Fibroblast of skin of right biceps (primary cell): ENCODE data around the gene ZCCHC10.
"Not testable (repeated sequence)": the region's sequence is repeated elsewhere in the genome, so short reads cannot be mapped to it uniquely, and the experiment has no call there.

Experiments used
- DNase-seq: peaks from one replicate; pipeline ENCODE4 v3.0.0-alpha.2; 2013

ZCCHC10 gene

DNA sequence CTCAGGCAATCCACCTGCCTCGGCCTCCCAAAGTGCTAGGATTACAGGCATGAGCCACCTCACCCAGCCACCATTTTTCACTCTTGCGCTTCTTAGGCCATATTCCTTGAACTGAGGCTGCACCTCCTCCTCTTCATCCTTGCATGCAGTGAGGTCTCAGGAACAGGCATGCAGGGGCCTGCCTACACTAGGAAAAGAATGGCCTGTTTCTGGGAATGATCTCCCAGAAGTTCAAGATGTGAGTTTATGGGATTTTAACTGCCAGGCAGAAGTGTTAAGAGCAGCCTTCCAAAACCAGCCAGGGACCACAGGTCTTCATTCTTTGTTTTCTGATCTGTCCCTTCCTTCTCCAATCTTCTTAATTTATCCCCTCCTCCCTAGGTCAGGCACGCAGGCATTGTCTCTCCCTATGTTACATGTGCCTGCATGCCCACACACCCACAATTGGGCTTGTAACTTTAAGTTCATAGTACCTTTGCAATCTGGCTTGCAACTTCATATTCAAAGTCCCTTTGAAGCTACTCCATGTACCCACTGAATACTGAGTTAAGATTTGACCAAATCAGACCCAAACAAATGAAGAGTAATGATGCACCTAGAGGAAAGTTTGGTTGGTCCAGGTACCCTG is 14.9 kb upstream of the ZCCHC10 start:
- no peak for DNase-seq

DNA sequence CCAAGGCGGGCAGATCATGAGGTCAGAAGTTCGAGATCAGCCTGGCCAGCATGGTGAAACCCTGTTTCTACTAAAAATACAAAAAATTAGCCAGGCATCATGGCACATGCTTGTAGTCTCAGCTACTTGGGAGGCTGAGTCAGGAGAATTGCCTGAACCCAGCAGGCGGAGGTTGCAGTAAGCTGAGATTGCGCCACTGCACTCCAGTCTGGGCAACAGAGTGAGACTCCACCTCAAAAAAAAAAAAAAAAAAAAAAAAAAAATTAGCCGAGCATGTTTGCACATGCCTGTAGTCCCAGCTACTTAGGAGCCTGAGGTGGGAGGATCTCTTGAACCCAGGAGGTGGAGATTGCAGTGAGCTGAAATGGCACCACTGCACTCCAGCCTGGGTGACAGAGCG is 10.3 kb upstream of the ZCCHC10 start:
- DNase-seq, result not testable (repeated sequence)

DNA sequence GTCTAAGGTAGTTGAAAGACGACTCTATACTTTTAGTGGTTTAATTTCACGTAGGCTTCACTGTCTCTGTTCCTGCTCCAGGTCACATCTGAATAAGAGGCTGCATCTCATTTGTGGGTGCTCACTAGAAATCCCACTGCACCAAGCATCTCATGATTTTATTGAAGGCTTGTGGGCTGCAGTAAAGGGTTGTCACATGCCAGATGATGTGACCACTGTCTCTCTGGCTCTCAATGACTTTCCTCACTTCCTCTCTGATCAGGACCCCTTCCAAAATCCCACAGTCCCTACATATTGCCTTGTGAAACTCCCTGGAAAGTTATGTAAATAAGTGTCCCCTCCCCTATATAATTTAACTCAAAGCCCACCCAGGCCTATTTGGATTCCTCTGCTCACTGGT is 8.9 kb upstream of the ZCCHC10 start:
- no peak for DNase-seq

DNA sequence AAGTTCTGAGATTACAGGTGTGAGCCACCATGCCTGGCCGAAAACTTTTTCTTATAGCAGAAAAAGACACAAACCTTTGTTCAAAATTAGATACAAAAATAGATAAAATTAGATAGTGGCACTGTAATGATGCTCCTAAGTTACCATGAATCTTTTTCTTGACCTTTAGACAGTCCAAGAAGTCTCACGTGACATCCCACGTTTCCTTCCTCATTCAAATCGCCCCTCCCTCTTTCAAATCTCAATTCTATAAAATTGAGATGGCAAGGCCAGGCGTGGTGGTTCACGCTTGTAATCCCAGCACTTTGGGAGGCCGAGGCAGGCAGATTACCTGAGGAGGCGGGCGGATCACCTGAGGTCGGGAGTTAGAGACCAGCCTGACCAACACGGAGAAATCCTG is 7.7 kb upstream of the ZCCHC10 start:
- DNase-seq, result no peak

DNA sequence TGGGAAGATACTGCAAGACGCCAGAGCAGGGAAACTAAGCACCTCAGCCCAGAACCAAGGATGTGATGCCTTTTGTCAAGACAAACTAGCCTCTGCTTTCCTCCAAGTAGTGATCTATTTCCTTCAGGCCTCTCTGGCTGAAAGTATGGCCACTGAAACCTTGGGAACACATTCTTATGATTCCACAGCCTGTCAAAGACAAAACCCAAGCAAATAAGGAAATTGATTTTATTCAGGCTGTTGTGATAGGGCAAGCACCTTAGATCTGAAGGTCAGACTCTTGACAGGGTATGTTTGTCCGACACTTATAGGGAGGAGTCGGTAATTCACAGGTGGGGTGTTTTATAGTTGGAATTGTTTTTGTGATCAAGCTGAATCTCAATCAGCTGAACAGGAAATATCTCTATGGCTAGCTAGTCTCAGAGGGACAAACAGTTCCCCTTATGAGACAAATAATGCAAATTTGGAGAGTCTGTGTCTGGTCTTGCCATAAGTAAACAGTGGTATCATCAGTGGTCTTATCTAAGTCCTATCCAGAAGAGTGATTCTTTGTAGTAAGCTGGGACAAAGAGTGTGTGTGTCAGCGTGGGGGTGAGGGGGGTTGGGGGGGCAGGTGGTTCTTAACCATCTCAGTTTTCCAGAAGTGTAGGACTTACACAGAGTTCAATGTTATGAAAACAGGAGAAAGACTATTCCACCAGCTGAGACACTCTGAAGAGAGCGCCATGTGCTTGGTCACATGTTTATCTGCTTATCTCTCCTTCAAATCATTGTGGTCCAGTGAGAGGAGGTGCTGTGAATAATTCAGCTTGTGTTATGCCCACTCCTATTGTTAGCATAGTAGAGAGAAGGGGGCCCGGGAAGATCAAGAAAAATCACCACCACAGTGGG is 6.7 kb upstream of the ZCCHC10 start:
- DNase-seq, result no peak

DNA sequence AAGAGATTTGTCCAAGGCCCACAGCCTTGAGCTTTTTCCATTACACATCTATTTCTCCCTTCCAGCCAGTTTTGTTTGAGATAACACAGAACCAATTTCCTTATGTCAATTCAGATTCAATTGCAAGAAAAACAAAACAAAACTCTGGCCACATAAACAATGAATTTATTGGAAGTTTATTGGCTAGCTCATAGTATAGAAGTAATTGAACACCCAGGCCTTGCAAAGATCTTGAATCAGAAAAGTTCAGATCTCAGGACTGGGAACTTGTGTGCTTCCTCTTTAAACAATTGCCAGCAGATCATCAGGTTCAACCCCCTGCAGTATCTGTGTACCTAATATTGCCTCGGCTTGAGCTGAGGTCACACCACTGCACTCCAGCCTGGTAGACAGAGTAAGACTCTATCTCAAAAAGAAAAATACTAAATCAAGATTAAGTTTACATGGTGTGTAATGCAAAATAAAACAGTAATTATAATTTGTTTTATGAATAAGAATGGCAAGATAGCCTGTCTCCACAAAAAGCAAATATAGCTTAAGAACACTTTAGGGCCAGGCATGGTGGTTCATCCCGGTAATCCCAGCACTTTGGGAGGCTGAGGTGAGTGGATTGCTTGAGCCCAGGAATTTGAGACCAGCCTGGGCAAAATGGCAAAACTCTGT is 4.1 kb upstream of the ZCCHC10 start:
- DNase-seq, result no peak

DNA sequence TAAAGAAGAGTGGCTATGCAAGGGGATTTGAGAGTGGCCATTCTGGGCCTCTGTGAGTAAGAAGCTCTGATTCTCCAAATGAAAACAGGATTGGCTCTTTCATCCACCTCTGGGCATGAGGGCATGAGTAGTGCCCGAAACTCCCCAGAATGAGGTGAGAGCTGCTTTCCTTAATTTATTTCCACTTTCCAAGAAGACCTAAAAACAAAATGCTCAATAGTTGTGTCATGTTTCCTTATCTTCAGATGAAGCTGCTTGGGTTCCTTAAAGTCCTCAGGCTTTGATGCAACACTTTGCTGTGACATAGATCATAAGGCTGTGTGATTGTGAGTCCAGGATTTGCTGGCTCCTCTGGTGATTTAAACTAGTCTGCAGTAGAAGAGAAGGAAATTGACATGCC is 3.1 kb upstream of the ZCCHC10 start:
- DNase-seq, result no peak

DNA sequence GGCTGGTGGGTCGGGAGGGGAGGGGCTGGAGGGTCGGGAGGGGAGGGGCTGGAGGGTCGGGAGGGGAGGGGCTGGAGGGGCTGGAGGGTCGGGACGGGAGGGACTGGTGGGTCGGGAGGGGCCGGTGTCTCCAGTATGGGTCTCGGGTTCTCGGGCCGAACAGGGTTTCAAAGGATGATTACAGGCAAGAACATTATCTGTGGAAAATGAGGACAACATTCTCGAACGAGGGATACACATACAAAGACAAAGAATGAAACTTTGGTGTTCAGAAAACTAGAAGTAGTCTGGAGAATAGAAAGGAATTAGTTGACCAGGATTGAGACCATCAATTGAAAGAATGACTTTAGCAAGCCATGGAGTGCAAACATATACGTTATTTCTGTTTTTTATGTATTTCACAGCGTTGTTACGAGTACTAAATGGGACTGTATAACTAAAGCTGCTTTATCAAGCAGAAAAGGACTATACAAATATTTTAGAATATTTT is 360 bp upstream of the ZCCHC10 start:
- no peak for DNase-seq

DNA sequence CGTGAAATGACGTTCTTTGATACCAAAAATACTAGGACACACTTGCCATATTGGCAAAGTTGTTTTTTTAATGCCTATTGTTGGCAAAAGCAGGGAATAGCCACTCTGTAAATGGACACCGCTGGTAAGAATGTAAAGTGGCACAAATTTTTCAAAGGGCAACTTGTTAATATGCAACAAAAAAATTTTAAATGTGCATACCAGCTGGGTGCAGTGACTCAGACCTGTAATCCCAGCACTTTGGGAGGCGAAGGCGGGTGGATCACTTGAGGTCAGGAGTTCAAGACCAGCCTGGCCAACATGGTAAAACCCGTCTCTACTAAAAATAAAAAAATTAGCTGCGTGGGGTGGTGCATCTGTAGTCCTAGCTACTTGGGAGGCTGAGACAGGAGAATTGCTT is 6.9 kb downstream of the ZCCHC10 start:
- not testable (repeated sequence) for DNase-seq

DNA sequence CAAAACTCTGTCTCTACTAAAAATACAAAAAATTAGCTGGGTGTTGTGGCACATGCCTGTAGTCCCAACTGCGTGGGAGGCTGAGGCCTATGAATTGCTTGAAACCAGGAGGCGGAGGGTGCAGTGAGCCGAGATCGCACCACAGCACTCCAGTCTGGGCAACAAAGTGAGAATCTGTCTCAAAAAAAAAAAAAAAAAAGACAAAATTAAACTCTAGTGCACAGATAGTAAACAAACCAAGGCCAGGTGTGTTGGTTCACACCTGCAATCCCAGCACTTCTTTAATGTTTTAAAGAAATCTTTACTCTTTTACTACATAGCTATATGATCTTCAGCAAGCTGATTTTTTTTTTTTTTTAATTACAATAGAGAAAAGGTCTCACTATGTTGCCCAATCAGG is 8.4 kb downstream of the ZCCHC10 start:
- no peak for DNase-seq

DNA sequence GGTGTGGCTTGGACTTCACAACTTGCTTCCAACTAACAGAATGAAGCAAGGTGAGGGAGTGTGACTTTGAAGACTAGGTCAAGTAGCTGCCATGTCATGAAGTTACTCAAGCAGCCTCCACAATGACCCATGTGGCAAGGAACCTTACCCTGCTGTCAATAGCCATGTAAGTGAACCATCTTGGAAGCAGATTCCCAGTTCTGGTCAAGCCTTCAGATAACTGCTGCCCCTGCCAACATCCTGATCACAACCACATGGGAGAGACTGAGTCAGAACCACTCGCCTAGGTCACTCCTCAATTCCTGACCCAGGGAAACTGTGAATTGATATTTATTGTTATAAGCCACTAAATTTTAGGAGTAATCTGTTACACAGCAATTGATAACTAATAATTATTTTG is 10.9 kb downstream of the ZCCHC10 start:
- DNase-seq, result no peak

DNA sequence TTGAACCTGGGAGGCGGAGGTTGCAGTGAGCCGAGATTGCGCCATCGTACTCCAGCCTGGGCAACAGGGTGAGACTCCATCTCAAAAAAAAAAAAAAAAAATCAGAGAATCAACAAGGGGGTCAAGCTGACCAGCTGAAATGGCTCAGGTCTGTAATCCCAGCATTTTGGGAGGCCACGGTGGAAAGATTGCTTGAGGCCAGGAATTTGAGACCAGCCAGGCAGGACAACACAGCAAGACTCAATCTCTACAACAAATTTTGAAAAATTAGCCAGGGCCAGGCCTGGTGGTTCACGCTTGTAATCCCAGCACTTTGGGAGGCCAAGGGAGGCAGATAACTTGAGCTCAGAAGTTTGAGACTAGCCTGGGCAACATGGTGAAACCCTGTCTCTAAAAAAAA is 17.9 kb downstream of the ZCCHC10 start:
- not testable (repeated sequence) for DNase-seq

DNA sequence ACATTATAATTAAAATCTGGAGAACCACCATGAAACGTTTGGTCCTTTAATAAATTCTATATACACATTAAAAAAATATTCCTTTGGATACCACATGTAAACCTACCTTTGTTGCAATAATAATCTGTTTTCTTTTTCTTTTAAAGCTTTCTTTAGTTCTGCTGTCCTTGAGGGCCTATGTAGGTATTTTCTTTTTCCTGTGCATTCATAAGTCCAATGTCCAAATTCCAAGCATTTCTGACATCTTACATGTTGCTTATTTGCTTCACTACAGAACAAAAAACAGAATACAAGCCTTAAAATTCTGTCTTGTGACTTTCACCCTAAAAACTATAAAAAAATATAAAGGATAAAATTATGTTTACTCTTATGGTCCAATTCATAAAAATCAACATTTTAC is 19.7 kb downstream of the ZCCHC10 start:
- DNase-seq, result no peak

DNA sequence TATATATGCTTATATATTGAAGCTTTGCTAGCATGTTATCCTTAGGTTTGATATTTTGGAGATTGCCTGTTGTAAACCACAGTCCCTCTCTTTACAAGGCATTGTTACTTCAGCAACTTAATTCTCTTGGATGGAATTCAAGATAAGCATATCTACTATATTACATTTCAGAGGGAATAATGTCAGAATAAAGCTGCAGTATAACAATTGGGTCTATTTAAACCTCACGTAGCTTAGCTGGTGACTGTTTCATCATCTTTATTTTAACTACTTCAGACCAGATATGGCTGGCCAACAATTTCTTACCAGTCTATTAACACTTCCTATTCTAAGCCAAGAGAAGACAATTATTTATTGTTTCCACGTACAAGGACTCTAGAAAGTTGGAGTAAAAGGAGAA is 27.1 kb downstream of the ZCCHC10 start:
- no peak for DNase-seq

DNA sequence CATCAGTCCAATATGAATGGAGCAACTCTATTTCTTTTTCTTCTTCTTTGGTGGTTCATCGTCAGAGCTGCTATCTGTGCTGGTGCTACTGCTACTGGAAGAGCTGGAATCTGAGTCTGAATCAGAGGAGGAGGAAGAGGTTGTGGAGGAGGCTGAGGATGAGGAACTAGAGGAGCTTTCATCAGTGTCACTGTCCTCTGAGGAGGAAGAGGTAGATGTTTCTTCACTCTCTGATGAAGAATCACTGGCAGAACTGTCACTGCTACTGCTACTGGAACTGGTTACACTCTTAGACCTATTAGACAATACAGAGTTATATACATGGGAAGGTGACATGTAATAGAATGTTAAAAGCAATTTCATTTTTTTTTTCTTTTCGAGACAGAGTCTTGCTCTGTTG is 27.8 kb downstream of the ZCCHC10 start:
- DNase-seq, result no peak

DNA sequence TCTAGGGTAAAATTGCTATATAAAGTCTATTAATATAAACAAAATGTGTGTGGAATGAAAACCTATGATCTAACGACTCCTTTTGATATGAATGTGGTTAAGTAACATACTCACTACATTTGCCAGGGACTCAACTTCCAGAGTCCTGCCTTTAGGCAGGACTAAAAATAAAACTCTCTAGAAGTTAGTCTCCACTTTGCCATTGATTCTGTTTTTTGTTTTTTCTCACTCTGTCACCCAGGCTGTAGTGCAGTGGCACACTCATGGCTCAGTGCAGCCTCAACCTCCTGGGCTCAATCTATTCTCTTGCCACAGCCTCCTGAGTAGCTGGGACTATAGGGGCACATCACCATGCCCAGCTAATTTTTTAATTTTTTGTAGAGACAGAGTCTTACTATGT is 30.0 kb downstream of the ZCCHC10 start:
- DNase-seq, result no peak

DNA sequence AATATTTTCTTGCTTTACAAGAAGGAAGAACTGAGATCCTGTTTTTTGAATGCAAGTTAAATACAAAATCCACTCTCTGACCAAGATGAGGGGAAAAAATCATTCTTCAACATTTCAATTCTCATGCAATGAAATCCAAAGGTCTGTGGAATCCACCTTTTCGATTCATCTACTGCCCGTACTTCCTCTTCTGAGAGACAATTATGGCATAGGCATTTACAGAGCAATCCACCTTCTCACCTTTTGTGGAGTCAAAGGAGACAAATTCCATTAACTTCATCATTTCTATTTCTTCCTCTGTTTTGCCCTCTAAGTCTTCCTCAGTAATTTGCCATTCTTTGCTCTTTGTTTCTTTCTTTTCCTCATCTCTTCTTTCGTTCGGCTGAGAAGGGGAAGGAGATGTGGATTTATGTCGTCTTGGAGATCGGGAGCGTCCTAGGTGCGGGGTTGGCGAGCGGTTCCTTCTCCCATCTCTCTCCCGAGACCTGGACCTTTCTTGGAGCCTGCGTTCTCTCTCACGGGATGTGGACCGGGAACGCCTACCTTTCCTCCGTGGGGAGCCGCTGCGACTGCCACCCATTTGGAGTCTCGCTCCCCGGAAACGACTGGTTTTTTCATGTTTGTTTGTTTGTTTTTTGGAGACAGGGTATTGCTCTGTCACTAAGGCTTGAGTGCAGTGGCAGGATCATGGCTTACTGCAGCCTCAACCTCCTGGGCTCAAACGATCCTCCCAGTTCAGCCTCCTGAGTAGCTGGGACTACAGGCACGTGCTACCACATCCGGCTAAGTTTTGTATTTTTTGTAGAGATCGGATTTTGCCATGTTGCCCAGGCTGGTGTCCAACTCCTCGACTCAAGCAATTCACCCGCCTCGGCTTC is 38.6 kb downstream of the ZCCHC10 start:
- no peak for DNase-seq

DNA sequence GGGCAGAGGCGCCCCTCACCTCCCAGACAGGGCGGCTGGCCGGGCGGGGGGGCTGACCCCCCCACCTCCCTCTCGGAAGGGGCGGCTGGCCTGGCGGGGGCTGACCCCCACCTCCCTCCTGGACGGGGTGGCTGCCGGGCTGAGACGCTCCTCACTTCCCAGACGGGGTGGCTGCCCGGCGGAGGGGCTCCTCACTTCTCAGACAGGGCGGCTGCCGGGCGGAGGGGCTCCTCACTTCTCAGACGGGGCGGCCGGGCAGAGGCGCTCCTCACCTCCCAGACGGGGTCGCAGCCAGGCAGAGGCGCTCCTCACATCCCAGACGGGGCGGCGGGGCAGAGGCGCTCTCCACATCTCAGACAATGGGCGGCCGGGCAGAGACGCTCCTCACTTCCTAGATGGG is 43.4 kb downstream of the ZCCHC10 start:
- not testable (repeated sequence) for DNase-seq

DNA sequence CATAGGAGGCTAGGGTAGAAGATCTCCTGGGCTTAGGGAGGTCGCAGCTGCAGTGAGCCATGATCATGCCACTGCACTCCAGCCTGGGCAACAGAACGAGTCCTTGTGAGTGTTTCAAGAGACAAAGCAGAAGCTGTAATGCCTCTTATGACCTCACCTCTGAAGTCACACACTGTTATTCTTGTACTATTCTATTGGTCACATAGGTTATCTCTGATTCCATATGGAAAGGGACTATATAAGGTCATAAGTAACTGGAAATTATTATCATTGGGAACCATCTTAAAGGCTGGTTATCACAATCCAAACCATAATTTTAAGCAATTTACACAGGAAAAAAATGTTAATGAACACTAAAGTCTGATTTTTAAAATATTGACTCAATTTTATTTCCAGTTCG is 45.1 kb downstream of the ZCCHC10 start:
- DNase-seq, result no peak

DNA sequence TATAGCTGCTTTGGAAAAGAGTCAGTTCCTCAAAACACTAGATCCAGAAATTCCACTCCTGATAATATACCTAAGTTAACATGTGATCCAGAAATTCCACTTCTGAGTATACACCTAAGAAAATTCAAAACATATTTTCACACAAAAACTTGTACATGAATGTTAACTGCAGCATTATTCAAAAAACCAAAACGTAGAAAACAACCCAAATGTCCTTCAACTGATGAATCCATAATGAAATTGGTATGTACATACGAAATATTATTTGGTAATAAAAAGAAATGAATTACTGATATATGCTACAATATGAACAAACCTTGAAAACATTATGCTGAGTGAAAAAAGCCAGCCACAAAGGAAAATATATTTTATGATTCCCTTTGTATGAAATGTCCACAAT is 46.4 kb downstream of the ZCCHC10 start:
- DNase-seq, result no peak

DNA sequence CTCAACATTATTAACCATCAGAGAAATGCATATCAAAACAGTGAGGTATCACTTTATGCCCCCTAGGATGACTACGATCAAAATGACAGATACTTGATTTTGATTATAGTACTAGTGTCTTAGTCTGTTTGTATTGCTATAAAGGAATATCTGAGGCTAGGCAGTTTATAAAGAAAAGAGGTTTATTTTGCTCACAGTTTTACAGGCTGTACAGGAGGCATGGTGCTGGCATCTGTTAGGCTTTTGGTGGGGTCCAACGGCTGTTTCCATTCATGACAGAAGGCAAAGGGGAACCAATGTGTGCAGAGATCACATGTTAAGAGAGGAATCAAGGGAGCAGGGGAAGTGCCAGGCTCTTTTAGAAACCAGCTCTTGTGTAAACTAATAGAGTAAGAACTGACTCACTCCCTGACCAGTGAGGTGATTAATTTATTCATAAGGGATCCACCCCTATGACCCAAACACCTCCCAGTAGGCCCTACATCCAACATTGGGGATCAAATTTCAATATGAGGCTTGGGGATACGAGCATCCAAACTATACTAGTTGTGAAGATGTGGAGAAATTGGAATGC is 46.9 kb downstream of the ZCCHC10 start:
- DNase-seq, result peak; percentile 16

DNA sequence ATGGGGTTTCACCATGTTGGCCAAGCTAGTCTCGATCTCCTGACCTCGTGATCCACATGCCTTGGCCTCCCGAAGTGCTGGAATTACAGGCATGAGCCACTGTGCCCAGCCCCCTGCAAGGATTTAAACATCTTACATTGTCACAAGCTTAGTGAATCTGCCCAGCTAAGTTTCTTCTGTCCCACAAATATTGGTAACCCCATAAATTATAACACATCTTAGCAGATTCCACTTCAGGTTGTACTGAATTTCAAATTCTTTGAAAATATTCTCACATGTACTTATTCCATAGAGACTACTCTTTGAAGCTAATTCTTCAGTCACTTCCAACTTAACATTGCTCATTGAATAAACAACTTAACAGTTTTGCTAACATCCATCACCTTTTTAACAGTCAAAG is 49.5 kb downstream of the ZCCHC10 start:
- no peak for DNase-seq

DNA sequence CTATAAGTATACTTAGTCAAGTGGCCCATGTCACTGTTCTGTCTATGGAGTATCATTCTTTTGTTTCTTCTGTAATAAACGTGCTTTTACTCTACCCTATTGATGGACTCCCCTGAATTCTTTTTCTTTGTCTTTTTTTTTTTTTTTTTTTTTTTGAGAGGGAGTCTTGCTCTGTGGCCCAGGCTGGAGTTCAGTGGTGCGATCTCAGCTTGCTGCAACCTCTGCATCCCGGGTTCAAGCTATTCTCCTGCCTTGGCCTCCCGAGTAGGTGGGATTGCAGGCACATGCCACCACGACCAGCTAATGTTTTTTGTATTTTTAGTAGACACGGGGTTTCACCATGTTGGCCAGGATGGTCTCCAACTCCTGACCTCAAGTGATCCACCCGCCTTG is 53.9 kb downstream of the ZCCHC10 start:
- not testable (repeated sequence) for DNase-seq
